GM23248 (cell line): ENCODE results near the gene WDR73. TPM values are rescaled to one million over a fixed set of nuclear protein-coding genes. Genes with fewer than 3 reads are reported as not detected.
"Not testable (repeated sequence)": the region's sequence is repeated elsewhere in the genome, so short reads cannot be mapped to it uniquely, and the experiment has no call there.

Experiments used
- DNase-seq: peaks from one replicate; pipeline ENCODE4 v3.0.0-alpha.2; 2015
- H2AFZ ChIP-seq: fragments of 200-600 bp; sonication (generic); 2 replicates; pipeline ENCODE4 v1.6.1; 2016; ENCODE audit warnings: antibody characterized with exemption
- H3F3A ChIP-seq: fragments of 200-600 bp; sonication (generic); 2 replicates; pipeline ENCODE4 v1.6.1; 2016; ENCODE audit warnings: mild to moderate bottlenecking, antibody characterized with exemption, mixed run types; ENCODE audit not compliant: insufficient read depth
- H3K27ac ChIP-seq: fragments of 200-600 bp; sonication (generic); 2 replicates; pipeline ENCODE4 v1.5.1; 2016; ENCODE audit warnings: mild to moderate bottlenecking
- H3K27me3 ChIP-seq: fragments of 200-600 bp; sonication (generic); replicated peaks from 2 replicates; pipeline ENCODE4 v1.6.1; 2016; ENCODE audit warnings: mild to moderate bottlenecking; ENCODE audit not compliant: insufficient read depth
- H3K36me3 ChIP-seq: fragments of 200-600 bp; sonication (generic); 2 replicates; pipeline ENCODE4 v1.6.1; 2016; ENCODE audit warnings: low read depth, mild to moderate bottlenecking
- H3K4me1 ChIP-seq: fragments of 200-600 bp; sonication (generic); 2 replicates; pipeline ENCODE4 v1.6.1; 2016; ENCODE audit warnings: mild to moderate bottlenecking; ENCODE audit not compliant: insufficient read depth
- H3K4me2 ChIP-seq: fragments of 200-600 bp; sonication (generic); one replicate; pipeline ENCODE4 v1.6.1; 2016; ENCODE audit warnings: mild to moderate bottlenecking; ENCODE audit not compliant: unreplicated experiment
- H3K4me3 ChIP-seq: fragments of 200-600 bp; sonication (generic); 2 replicates; pipeline ENCODE4 v1.5.1; 2016; ENCODE audit warnings: mild to moderate bottlenecking
- H3K79me2 ChIP-seq: fragments of 200-600 bp; sonication (generic); 2 replicates; pipeline ENCODE4 v1.6.1; 2016; ENCODE audit warnings: mild to moderate bottlenecking; ENCODE audit not compliant: insufficient read depth
- H3K9ac ChIP-seq: fragments of 200-600 bp; sonication (generic); 2 replicates; pipeline ENCODE4 v1.6.1; 2016; ENCODE audit warnings: mild to moderate bottlenecking
- H3K9me2 ChIP-seq: fragments of 200-600 bp; sonication (generic); 2 replicates; pipeline ENCODE4 v1.6.1; 2016; ENCODE audit warnings: mixed run types, mild to moderate bottlenecking, moderate library complexity; ENCODE audit not compliant: insufficient read depth
- H3K9me3 ChIP-seq: fragments of 200-600 bp; sonication (generic); one replicate; pipeline ENCODE4 v1.6.1; 2017; ENCODE audit warnings: low read depth
- H4K20me1 ChIP-seq: fragments of 200-600 bp; sonication (generic); 2 replicates; pipeline ENCODE4 v1.6.0; 2016; ENCODE audit not compliant: insufficient read depth
- EZH2 ChIP-seq: fragments of 200-600 bp; sonication (generic); IDR thresholded peaks from 2 replicates; pipeline ENCODE4 v1.6.1; 2018; ENCODE audit warnings: antibody characterized with exemption, mild to moderate bottlenecking; ENCODE audit not compliant: insufficient read depth, poor library complexity, severe bottlenecking
- EZH2phosphoT487 ChIP-seq: fragments of 200-600 bp; sonication (generic); IDR thresholded peaks from 2 replicates; pipeline ENCODE4 v1.6.1; 2018; ENCODE audit warnings: antibody characterized with exemption, moderate library complexity, mild to moderate bottlenecking, low read depth; ENCODE audit not compliant: insufficient read depth
- WGBS, 2 experiments: methylation state at CpG; one replicate each; pipeline ENCODE4 v1.1.6; 2015 to 2017; ENCODE audit warnings: low lambda C conversion rate in 2 of 2, low coverage in 1 of 2; ENCODE audit errors: missing lambda C conversion rate in 2 of 2; 5-methylcytosine and 5-hydroxymethylcytosine counted together
- in situ Hi-C: fragments of 300-500 bp; cut with MboI; formaldehyde crosslinking; loops from 2 replicates; pipeline ENCODE4 v1.15.0; 2020
- polyA plus RNA-seq: library from polyadenylated mRNA; unstranded; fragments of >200 nt; fragmentation: Nextera tagmentation; extraction: Ambion mirVana; gene quantifications from 2 replicates; pipeline ENCODE4 v1.2.1, GENCODE V29; 2016
- total RNA-seq: library from RNA; depleted of rRNA; stranded (reverse); fragments of >200 nt; shearing (Covaris generic); gene quantifications from 2 replicates; pipeline ENCODE4 v1.2.3, GENCODE V29; 2014

Gene WDR73
- total and polyA plus RNA-seq, 2 experiments from 2014 or later, result 25.6 to 26.0 TPM

DNA sequence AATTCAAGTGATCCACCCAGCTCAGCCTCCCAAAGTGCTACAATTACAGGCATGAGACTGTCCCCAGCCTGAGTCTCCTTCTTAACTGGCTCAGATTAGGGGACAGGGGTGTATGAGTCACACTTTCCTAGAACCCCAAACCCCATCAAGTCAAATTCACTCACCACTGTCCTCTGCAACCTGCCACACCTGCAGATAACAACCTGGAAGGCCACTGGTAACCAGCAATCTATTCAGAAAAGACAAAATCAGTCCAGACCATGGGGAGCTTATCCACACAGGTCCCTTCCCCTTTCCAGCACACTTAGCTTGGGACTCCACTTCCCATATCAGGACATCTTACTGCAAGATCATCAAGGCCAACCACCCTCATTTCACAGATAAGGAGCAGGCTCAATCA is 6.4 kb downstream of the WDR73 start:
- TF ChIP-seq EZH2, result no peak
- no peak for TF ChIP-seq EZH2phosphoT487
- H3K4me1 ChIP-seq, result peaks cover 22% of the 10 kb centered on the region
- H3K4me3 ChIP-seq, result no peak overlapping the region
- H3K9me3 ChIP-seq, result no peaks in the 10 kb centered on the region
- H3K36me3 ChIP-seq, result peaks cover 51% of the 10 kb centered on the region
- no peaks in the 10 kb centered on the region for H3K9me2 ChIP-seq
- no peaks in the 10 kb centered on the region for H4K20me1 ChIP-seq
- H2AFZ ChIP-seq, result no peak overlapping the region
- in situ Hi-C loops, result no loop called here
- H3K27me3 ChIP-seq, result no peaks in the 10 kb centered on the region
- H3F3A ChIP-seq, result peaks cover 17% of the 10 kb centered on the region; the same call in 1 of the 2 replicates
- H3K9ac ChIP-seq, result no peak overlapping the region
- no peak for DNase-seq
- H3K4me2 ChIP-seq, result no peak overlapping the region
- peaks cover 26% of the 10 kb centered on the region for H3K79me2 ChIP-seq
- H3K27ac ChIP-seq, result no peak overlapping the region

DNA sequence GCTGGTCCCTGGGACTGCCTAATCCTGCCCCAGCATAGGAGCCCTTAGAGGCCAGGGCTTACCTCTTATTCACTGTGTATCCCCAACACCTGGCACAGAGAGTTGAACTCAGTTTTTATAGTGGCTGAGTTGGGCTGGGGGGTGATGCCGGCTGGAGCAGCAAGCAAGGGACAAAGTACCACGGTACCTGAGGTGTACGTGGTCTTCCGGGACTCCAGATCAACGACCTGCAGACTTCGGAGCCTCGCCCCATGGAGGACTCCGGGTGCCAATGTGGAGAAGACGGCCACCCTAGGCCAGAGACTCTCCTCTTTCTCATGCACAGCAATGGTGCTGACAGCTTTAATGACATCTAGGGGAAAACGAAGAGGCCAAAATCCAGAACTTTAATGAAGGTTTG is 8.1 kb downstream of the WDR73 start:
- peaks cover 10% of the 10 kb centered on the region for H3K4me1 ChIP-seq
- no peaks in the 10 kb centered on the region for H4K20me1 ChIP-seq
- H3K27me3 ChIP-seq, result no peaks in the 10 kb centered on the region
- peaks cover 16% of the 10 kb centered on the region; the same call in 1 of the 2 replicates for H3K79me2 ChIP-seq
- no peak for DNase-seq
- no peaks in the 10 kb centered on the region for H3K9me3 ChIP-seq
- peaks cover 58% of the 10 kb centered on the region; the same call in 1 of the 2 replicates for H3K36me3 ChIP-seq
- H2AFZ ChIP-seq, result no peak overlapping the region
- no peak overlapping the region for H3K9ac ChIP-seq
- no peak overlapping the region for H3K4me3 ChIP-seq
- 88 to 92% methylated on average over 10 of the region's 10 CpGs for whole genome bisulfite sequencing, 2 experiments
- in situ Hi-C loops, result no loop called here
- H3F3A ChIP-seq, result peaks cover 6% of the 10 kb centered on the region; the same call in 1 of the 2 replicates
- no peaks in the 10 kb centered on the region for H3K9me2 ChIP-seq
- no peak overlapping the region for H3K4me2 ChIP-seq
- TF ChIP-seq EZH2phosphoT487 (no peak), EZH2 (no peak)
- H3K27ac ChIP-seq, result no peak overlapping the region

DNA sequence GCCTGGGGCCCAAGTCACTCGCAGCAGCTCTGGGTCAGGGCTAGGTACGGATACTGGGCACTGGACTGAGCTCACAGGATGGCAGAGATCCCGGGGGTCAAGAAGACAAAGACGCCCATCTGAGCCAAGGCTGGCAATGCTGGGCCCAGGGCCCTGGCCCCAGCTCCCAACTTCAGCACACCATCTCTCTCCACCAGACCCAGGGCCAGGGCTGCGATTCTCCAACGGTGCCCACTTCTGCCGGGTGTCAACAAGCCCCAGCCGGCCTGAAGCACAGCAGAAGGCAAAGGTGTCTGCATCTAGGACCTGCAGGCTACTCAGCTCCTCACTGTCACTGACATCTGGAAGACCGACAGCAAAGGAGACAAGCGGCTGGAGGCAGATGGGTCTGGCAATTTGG is 8.6 kb downstream of the WDR73 start:
- Histone ChIP-seq H3K79me2 (peaks cover 11% of the 10 kb centered on the region; the same call in 1 of the 2 replicates), H3F3A (peaks cover 6% of the 10 kb centered on the region; the same call in 1 of the 2 replicates), H4K20me1 (no peaks in the 10 kb centered on the region), H3K9ac (no peak overlapping the region), H3K4me3 (no peak overlapping the region), H3K36me3 (peaks cover 59% of the 10 kb centered on the region; the same call in 1 of the 2 replicates), H3K9me3 (no peaks in the 10 kb centered on the region), H3K4me1 (peaks cover 10% of the 10 kb centered on the region), H3K27me3 (no peaks in the 10 kb centered on the region), H3K9me2 (no peaks in the 10 kb centered on the region), H2AFZ (no peak overlapping the region), H3K27ac (no peak overlapping the region), H3K4me2 (no peak overlapping the region)
- no peak for TF ChIP-seq EZH2phosphoT487
- TF ChIP-seq EZH2, result no peak
- 74 to 75% methylated on average over 10 of the region's 10 CpGs for WGBS, 2 experiments
- DNase-seq, result no peak
- in situ Hi-C loops, result no loop called here

DNA sequence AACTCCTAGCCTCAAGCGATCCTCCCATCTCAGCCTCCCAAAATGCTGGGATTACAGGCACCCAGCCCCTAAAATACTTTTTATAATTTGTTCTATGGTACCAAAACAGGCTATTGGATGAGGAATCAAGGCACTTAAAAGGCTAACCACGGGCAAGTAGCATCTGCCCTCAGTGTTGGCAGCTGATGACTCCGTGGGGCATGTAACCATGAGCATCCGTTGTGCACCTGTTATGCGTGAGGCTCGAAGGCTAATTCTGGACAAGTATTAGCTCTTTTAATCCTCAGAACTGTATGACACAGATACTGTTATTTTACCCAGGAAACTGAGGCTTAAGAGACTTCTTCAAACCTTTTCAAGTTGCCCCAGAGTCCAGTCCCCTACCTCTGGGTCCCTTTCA is 10.2 kb downstream of the WDR73 start:
- no peak overlapping the region for H3K4me3 ChIP-seq
- no peak overlapping the region for H3K27ac ChIP-seq
- H3K36me3 ChIP-seq, result peaks cover 59% of the 10 kb centered on the region; the same call in 1 of the 2 replicates
- no peak overlapping the region for H3K9ac ChIP-seq
- peaks cover 3% of the 10 kb centered on the region for H3K4me1 ChIP-seq
- DNase-seq, result no peak
- in situ Hi-C loops, result no loop called here
- peaks cover 3% of the 10 kb centered on the region; the same call in 1 of the 2 replicates for H3F3A ChIP-seq
- H3K9me3 ChIP-seq, result no peaks in the 10 kb centered on the region
- H3K9me2 ChIP-seq, result no peaks in the 10 kb centered on the region
- H4K20me1 ChIP-seq, result no peaks in the 10 kb centered on the region
- no peak for TF ChIP-seq EZH2
- TF ChIP-seq EZH2phosphoT487, result no peak
- no peak overlapping the region for H3K4me2 ChIP-seq
- 74 to 85% methylated on average over 6 of the region's 6 CpGs for WGBS, 2 experiments
- no peak overlapping the region for H2AFZ ChIP-seq
- H3K79me2 ChIP-seq, result no peaks in the 10 kb centered on the region
- H3K27me3 ChIP-seq, result no peaks in the 10 kb centered on the region

DNA sequence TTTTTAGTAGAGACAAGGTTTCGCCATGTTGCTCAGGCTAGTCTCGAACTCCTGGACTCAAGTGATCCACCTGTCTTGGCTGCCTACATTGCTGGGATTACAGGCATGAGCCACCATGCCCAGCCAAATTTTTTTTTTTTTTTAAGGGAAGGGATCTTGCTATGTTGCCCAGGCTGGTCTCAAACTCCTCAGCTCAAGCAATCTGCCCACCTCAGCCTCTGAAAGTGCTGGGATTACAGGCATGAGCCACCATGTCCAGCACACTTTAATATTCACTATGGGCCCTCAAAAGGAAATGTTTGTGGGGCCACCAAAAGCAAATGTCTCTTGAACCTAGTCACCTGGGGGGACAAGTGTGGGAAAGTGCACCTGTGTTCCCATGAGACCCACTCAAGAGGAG is 11.4 kb downstream of the WDR73 start:
- not testable (repeated sequence) for DNase-seq, H3K4me1 ChIP-seq
- peaks cover 47% of the 10 kb centered on the region; the same call in 1 of the 2 replicates for H3K36me3 ChIP-seq

DNA sequence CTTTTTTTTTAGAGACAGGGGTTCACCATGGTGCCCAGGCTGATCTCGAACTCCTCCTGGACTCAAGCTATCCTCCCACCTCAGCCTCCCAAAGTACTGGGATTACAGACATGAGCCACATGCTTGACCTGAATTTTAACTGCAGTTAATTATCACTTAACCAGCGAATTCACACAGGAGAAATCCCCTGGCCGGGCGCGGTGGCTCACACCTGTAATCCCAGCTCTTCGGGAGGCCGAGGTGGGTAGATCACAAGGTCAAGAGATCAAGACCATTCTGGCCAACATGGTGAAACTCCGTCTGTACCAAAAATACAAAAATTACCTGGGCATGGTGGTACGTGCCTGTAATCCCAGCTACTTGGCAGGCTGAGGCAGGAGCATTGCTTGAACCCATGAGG is 12.2 kb downstream of the WDR73 start:
- H3K9me3 ChIP-seq, H2AFZ ChIP-seq, H3K4me1 ChIP-seq, in situ Hi-C loops, H3K79me2 ChIP-seq, H3K27me3 ChIP-seq, H3F3A ChIP-seq, H4K20me1 ChIP-seq, H3K27ac ChIP-seq, H3K4me2 ChIP-seq, DNase-seq, H3K9me2 ChIP-seq, H3K9ac ChIP-seq, H3K4me3 ChIP-seq: not testable (repeated sequence)
- peaks cover 44% of the 10 kb centered on the region; the same call in 1 of the 2 replicates for H3K36me3 ChIP-seq
- WGBS, 2 experiments, result 95 to 97% methylated on average over 9 of the region's 9 CpGs

More for the DNA sequence above, 11.4 kb downstream of the WDR73 start:
- H4K20me1 ChIP-seq, H3K9me3 ChIP-seq, H3K4me3 ChIP-seq, H3F3A ChIP-seq, H3K27me3 ChIP-seq, H3K9ac ChIP-seq, H2AFZ ChIP-seq, H3K4me2 ChIP-seq, in situ Hi-C loops, H3K9me2 ChIP-seq, H3K79me2 ChIP-seq, H3K27ac ChIP-seq: not testable (repeated sequence)
- 50% methylated on average over 2 of the region's 2 CpGs for WGBS, 2 experiments
